T-helper 17 cell (primary cell): ENCODE data around the gene FMNL2. TPM values are rescaled to one million over a fixed set of nuclear protein-coding genes. Genes with fewer than 3 reads are reported as not detected.

Experiments
- ATAC-seq: fragments of 150-1000 bp; cut with Tn5 transposase; 2 replicates; pipeline ENCODE4 v1.10.0; 2021; ENCODE audit warnings: mild to moderate bottlenecking, moderate library complexity
- DNase-seq, 3 donors: peaks; one replicate each; pipeline versions ENCODE4 v3.0.0 to v3.0.0-alpha.2; 2020 to 2021
- H3K9me3 ChIP-seq: one replicate; pipeline ENCODE4 v1.7.0; 2013; ENCODE audit warnings: low read length, mild to moderate bottlenecking; ENCODE audit not compliant: control insufficient read depth, poor library complexity, severe bottlenecking
- H3K27ac Mint-ChIP-seq: one replicate; pipeline ENCODE4 v1.8.0; 2022; ENCODE audit warnings: mild to moderate bottlenecking, moderate library complexity, mixed read lengths
- H3K27me3 Mint-ChIP-seq: one replicate; pipeline ENCODE4 v1.8.0; 2022; ENCODE audit warnings: mixed read lengths
- H3K36me3 Mint-ChIP-seq: one replicate; pipeline ENCODE4 v1.8.0; 2022; ENCODE audit warnings: low read depth, mixed read lengths
- H3K4me1 Mint-ChIP-seq: one replicate; pipeline ENCODE4 v1.8.0; 2022; ENCODE audit warnings: mild to moderate bottlenecking, mixed read lengths
- H3K4me3 Mint-ChIP-seq: one replicate; pipeline ENCODE4 v1.8.0; 2022; ENCODE audit warnings: mild to moderate bottlenecking, moderate library complexity, mixed read lengths
- total RNA-seq, 4 donors: library from RNA in 2 of 4; stranded (reverse) in 2 of 4; gene quantifications; one replicate each; pipeline ENCODE4 v1.2.3 and lab custom pipeline; 2022 to 2026

The FMNL2 gene
- total RNA-seq, 2 donors from 2014 or later: 0.34 to 0.40 TPM

GRCh38 chr2:152620208-152620607 lies 285.2 kb downstream of the FMNL2 start:
- no peaks in the 10 kb centered on the region for H3K36me3 Mint-ChIP-seq
- no peaks in the 10 kb centered on the region for H3K9me3 ChIP-seq
- ATAC-seq (no peak), DNase-seq (no peak)
- H3K4me3 Mint-ChIP-seq: no peak overlapping the region
- no peaks in the 10 kb centered on the region for H3K4me1 Mint-ChIP-seq
- peaks cover 39% of the 10 kb centered on the region for H3K27me3 Mint-ChIP-seq
- no peak overlapping the region for H3K27ac Mint-ChIP-seq

DNA sequence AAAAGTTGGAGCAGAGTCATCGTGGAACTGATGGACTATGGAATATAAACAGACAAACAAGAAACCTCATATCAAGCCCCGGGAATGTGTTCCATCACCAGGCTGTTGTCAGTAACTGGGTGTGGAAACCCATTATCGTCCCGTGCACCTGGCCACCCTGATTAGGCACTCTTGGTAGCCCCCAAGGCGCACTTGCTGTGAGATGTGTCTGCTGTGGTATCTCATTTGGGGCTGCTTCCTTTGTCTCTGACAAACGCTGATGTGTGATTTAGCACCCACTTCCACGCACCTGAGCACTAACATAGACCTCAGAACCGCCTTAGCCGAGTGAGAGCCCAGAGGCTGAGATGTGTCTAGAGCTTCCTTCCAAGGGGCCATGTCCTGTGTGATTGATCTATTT lies 286.0 kb downstream of the FMNL2 start:
- Mint-ChIP-seq H3K27me3 (peaks cover 44% of the 10 kb centered on the region), H3K4me1 (no peaks in the 10 kb centered on the region), H3K4me3 (no peak overlapping the region), H3K27ac (no peak overlapping the region), H3K36me3 (no peaks in the 10 kb centered on the region)
- no peak for ATAC-seq
- no peak for DNase-seq
- no peaks in the 10 kb centered on the region for H3K9me3 ChIP-seq

DNA sequence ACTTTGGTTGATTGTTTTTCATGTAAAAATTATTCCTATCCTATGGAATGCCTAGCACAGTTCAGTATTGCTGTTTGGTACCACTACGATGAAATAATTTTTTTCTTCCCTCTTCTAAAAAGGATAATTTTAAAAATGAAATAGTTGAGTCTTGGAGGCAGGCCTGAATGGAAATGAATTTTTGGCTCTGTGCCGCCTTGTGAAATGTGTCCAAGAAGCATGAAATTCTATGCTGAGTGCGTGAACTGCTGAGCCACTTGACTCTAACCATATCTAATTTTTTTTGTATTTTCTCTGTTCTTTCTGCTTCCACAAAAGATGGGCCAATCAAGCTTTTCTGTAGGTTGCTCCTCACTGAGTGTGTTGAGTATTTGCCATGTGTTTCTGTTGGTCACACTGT lies 287.2 kb downstream of the FMNL2 start:
- ATAC-seq (no peak), DNase-seq (no peak)
- H3K4me3 Mint-ChIP-seq: no peak overlapping the region
- peaks cover 44% of the 10 kb centered on the region for H3K27me3 Mint-ChIP-seq
- no peak overlapping the region for H3K27ac Mint-ChIP-seq
- no peaks in the 10 kb centered on the region for H3K9me3 ChIP-seq
- no peaks in the 10 kb centered on the region for H3K4me1 Mint-ChIP-seq
- H3K36me3 Mint-ChIP-seq: no peaks in the 10 kb centered on the region

- Mint-ChIP-seq H3K27me3 (peaks cover 49% of the 10 kb centered on the region), H3K27ac (no peak overlapping the region), H3K4me1 (peaks cover 2% of the 10 kb centered on the region), H3K4me3 (no peak overlapping the region), H3K36me3 (peaks cover 2% of the 10 kb centered on the region)
- H3K9me3 ChIP-seq: no peaks in the 10 kb centered on the region
- no peak for ATAC-seq
- no peak for DNase-seq
These were observed 288.2 kb downstream of the FMNL2 start for GRCh38 chr2:152623076-152623740.

DNA sequence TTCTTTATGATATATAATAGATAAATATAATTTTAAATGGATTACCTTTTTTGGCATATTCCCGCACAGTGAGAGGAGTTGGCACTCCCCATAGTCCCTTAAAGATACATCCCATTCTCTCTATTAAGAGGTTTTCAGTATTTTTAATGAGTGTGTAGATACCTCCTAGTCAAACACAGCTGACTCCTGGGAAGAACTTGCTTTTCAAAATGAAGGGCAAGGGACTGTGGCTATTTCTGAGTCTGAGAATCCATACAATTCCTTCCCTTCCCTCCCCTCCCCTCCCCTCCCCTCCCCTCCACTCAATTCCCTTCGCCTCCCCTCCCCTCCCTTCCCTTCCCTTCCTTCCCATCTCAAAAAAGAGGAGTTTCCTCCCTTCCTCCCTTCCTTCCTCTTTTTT lies 288.8 kb downstream of the FMNL2 start:
- DNase-seq: no peak
- Mint-ChIP-seq H3K36me3 (peaks cover 3% of the 10 kb centered on the region), H3K4me3 (no peak overlapping the region), H3K27me3 (peaks cover 51% of the 10 kb centered on the region), H3K4me1 (peaks cover 2% of the 10 kb centered on the region), H3K27ac (no peak overlapping the region)
- H3K9me3 ChIP-seq: no peaks in the 10 kb centered on the region
- no peak for ATAC-seq

GRCh38 chr2:152624805-152625204 lies 289.8 kb downstream of the FMNL2 start:
- no peaks in the 10 kb centered on the region for H3K9me3 ChIP-seq
- no peak for ATAC-seq
- H3K27me3 Mint-ChIP-seq: peaks cover 50% of the 10 kb centered on the region
- H3K4me1 Mint-ChIP-seq: peaks cover 10% of the 10 kb centered on the region
- no peak for DNase-seq
- H3K36me3 Mint-ChIP-seq: peaks cover 3% of the 10 kb centered on the region
- no peak overlapping the region for H3K27ac Mint-ChIP-seq
- no peak overlapping the region for H3K4me3 Mint-ChIP-seq

GRCh38 chr2:152626911-152627339 lies 292.0 kb downstream of the FMNL2 start:
- no peak for ATAC-seq
- no peaks in the 10 kb centered on the region for H3K9me3 ChIP-seq
- H3K27ac Mint-ChIP-seq: no peak overlapping the region
- peaks cover 33% of the 10 kb centered on the region for H3K27me3 Mint-ChIP-seq
- peaks cover 10% of the 10 kb centered on the region for H3K4me1 Mint-ChIP-seq
- H3K4me3 Mint-ChIP-seq: no peak overlapping the region
- DNase-seq: no peak
- peaks cover 3% of the 10 kb centered on the region for H3K36me3 Mint-ChIP-seq

GRCh38 chr2:152627351-152627957 lies 292.5 kb downstream of the FMNL2 start:
- H3K4me3 Mint-ChIP-seq: no peak overlapping the region
- no peaks in the 10 kb centered on the region for H3K9me3 ChIP-seq
- DNase-seq (no peak), ATAC-seq (no peak)
- peaks cover 10% of the 10 kb centered on the region for H3K4me1 Mint-ChIP-seq
- peaks cover 3% of the 10 kb centered on the region for H3K36me3 Mint-ChIP-seq
- no peak overlapping the region for H3K27ac Mint-ChIP-seq
- H3K27me3 Mint-ChIP-seq: peaks cover 34% of the 10 kb centered on the region

DNA sequence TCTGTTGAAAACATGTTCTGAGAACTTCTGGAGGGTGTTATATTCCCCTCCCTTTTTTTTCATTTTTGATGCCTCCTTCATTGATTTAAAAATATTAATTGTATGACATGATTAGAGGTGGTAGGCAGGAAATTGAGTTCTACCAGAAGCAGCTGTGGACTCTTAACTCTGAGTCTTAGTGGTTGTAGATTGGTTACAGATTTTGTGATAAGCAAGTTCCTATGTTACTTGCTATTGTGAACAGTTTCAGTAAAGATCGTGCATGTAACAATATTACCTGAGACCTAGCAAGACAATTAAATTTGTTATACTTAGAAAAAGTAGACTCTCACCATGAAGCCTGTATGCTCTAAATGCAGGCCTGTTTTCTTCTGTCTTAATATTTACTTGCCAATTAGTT lies 294.2 kb downstream of the FMNL2 start:
- Mint-ChIP-seq H3K27me3 (peaks cover 30% of the 10 kb centered on the region), H3K4me3 (no peak overlapping the region), H3K27ac (no peak overlapping the region), H3K36me3 (peaks cover 3% of the 10 kb centered on the region), H3K4me1 (peaks cover 10% of the 10 kb centered on the region)
- H3K9me3 ChIP-seq: no peaks in the 10 kb centered on the region
- DNase-seq: no peak
- no peak for ATAC-seq

GRCh38 chr2:152630466-152630865 lies 295.5 kb downstream of the FMNL2 start:
- ATAC-seq: no peak
- peaks cover 20% of the 10 kb centered on the region for H3K27me3 Mint-ChIP-seq
- H3K27ac Mint-ChIP-seq: no peak overlapping the region
- DNase-seq: no peak
- no peak overlapping the region for H3K4me3 Mint-ChIP-seq
- H3K4me1 Mint-ChIP-seq: peaks cover 12% of the 10 kb centered on the region
- H3K9me3 ChIP-seq: no peaks in the 10 kb centered on the region
- H3K36me3 Mint-ChIP-seq: peaks cover 3% of the 10 kb centered on the region

GRCh38 chr2:152632736-152633135 lies 297.8 kb downstream of the FMNL2 start:
- H3K9me3 ChIP-seq: no peaks in the 10 kb centered on the region
- H3K27ac Mint-ChIP-seq: no peak overlapping the region
- H3K36me3 Mint-ChIP-seq: peaks cover 3% of the 10 kb centered on the region
- peaks cover 14% of the 10 kb centered on the region for H3K4me1 Mint-ChIP-seq
- DNase-seq (no peak), ATAC-seq (no peak)
- H3K27me3 Mint-ChIP-seq: peaks cover 33% of the 10 kb centered on the region
- H3K4me3 Mint-ChIP-seq: no peak overlapping the region

GRCh38 chr2:152635635-152636298 lies 300.8 kb downstream of the FMNL2 start:
- Mint-ChIP-seq H3K4me3 (no peak overlapping the region), H3K4me1 (peaks cover 4% of the 10 kb centered on the region), H3K27ac (no peak overlapping the region), H3K27me3 (peaks cover 31% of the 10 kb centered on the region), H3K36me3 (no peaks in the 10 kb centered on the region)
- H3K9me3 ChIP-seq: no peaks in the 10 kb centered on the region
- ATAC-seq (peak; percentile 72), DNase-seq (peak; percentile 35 to 54 (median 37))

DNA sequence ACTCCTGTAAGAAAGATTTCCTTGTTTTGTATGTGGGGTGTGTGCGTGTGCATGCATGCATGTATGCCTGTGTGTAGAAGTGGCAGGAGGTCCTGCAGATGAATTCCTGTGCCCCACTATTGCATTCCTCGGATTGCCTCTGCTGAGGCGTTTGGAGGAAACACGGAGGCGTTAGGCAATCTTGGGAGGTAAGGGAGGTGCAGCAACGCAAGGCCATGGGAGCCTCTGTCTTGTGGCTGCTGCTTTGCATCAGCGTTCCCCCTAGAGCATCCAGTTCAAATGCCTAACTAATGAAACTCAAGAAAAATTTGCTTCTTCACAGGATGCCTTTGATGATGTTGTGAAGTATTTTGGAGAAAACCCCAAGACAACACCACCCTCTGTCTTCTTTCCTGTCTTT lies 302.3 kb downstream of the FMNL2 start:
- Mint-ChIP-seq H3K4me1 (peaks cover 4% of the 10 kb centered on the region), H3K36me3 (no peaks in the 10 kb centered on the region), H3K27me3 (peaks cover 28% of the 10 kb centered on the region), H3K27ac (no peak overlapping the region), H3K4me3 (no peak overlapping the region)
- H3K9me3 ChIP-seq: no peaks in the 10 kb centered on the region
- ATAC-seq: no peak
- no peak for DNase-seq
